IgD-negative memory B cell (primary cell): ENCODE results near the gene STIM2. TPM values are rescaled to one million over a fixed set of nuclear protein-coding genes. Genes with fewer than 3 reads are reported as not detected.
"Not testable (repeated sequence)": the region's sequence is repeated elsewhere in the genome, so short reads cannot be mapped to it uniquely, and the experiment has no call there.

Experiments used
- H3K27ac Mint-ChIP-seq, 3 donors: one replicate each; pipeline ENCODE4 v1.8.0; 2020 to 2022; ENCODE audit warnings: mild to moderate bottlenecking in 3 of 3, mixed read lengths in 3 of 3, moderate library complexity in 1 of 3
- H3K27me3 Mint-ChIP-seq: one replicate; pipeline ENCODE4 v1.8.0; 2021; ENCODE audit warnings: mixed read lengths
- H3K36me3 Mint-ChIP-seq: one replicate; pipeline ENCODE4 v1.8.0; 2020; ENCODE audit warnings: mild to moderate bottlenecking, mixed read lengths
- H3K4me1 Mint-ChIP-seq, 3 donors: one replicate each; pipeline ENCODE4 v1.8.0; 2020 to 2022; ENCODE audit warnings: mixed read lengths in 3 of 3, mild to moderate bottlenecking in 1 of 3
- H3K4me3 Mint-ChIP-seq, 4 donors: one replicate each; pipeline ENCODE4 v1.8.0; 2020 to 2022; ENCODE audit warnings: mild to moderate bottlenecking in 4 of 4, mixed read lengths in 4 of 4, moderate library complexity in 3 of 4
- H3K9me3 Mint-ChIP-seq, 3 donors: one replicate each; pipeline ENCODE4 v1.8.0; 2020 to 2021; ENCODE audit warnings: mixed read lengths in 3 of 3, mild to moderate bottlenecking in 1 of 3
- polyA plus RNA-seq: library from polyadenylated mRNA; unstranded; fragments of 300-500 nt; fragmentation: Illumina TruSeq; gene quantifications from one replicate; pipeline ENCODE4 v1.2.3, GENCODE V29; 2021

The STIM2 gene
- polyA plus RNA-seq, 1 donor from 2014 or later, result 22.4 TPM

GRCh38 chr4:27027428-27027827, 166.8 kb downstream of the STIM2 start:
- Mint-ChIP-seq H3K9me3 (no peaks in the 10 kb centered on the region), H3K27me3 (no peaks in the 10 kb centered on the region), H3K4me3 (no peak overlapping the region), H3K27ac (peak overlapping the region in 1 of 3 donors; percentile 6), H3K4me1 (peaks cover 0 to 4% (median 0%) of the 10 kb centered on the region in 3 donors), H3K36me3 (no peaks in the 10 kb centered on the region)

- not testable (repeated sequence) for H3K36me3 Mint-ChIP-seq, H3K4me1 Mint-ChIP-seq, H3K27me3 Mint-ChIP-seq, H3K4me3 Mint-ChIP-seq, H3K27ac Mint-ChIP-seq
- H3K9me3 Mint-ChIP-seq, result peaks cover 2 to 14% (median 7%) of the 10 kb centered on the region in 3 donors
These were observed 174.5 kb downstream of the STIM2 start for GRCh38 chr4:27035127-27035526.

DNA sequence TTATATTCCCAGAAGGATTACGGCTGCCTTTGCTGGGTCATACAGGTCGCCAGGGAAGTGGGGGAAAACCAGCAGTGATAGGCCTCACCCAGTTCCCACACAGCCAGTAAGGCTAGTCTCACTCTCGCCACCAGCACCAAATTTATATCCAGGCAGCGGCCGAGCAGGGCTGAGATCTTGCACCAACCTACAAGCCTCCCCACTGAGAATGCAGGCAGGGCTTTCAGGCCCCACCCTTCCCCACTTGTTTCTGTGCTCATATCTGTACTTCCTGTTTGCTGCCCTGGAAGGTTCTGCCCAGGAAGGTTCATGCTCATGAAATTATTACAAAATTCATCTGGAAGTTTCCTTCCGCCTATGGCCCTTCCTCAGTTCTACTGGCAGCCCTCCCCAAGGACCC, 179.7 kb downstream of the STIM2 start:
- H3K36me3 Mint-ChIP-seq, result peaks cover 3% of the 10 kb centered on the region
- H3K4me1 Mint-ChIP-seq, result peaks cover 4 to 19% (median 5%) of the 10 kb centered on the region in 3 donors
- H3K4me3 Mint-ChIP-seq, result peak overlapping the region in 1 of 4 donors; percentile 56
- peaks cover 2 to 25% (median 12%) of the 10 kb centered on the region in 3 donors for H3K9me3 Mint-ChIP-seq
- H3K27me3 Mint-ChIP-seq, result peaks cover 8% of the 10 kb centered on the region
- H3K27ac Mint-ChIP-seq, result no peak overlapping the region

GRCh38 chr4:27042411-27042810, 181.8 kb downstream of the STIM2 start:
- H3K36me3 Mint-ChIP-seq, result peaks cover 3% of the 10 kb centered on the region
- H3K4me1 Mint-ChIP-seq, result peaks cover 4 to 19% (median 5%) of the 10 kb centered on the region in 3 donors
- H3K9me3 Mint-ChIP-seq, result peaks cover 0 to 11% (median 5%) of the 10 kb centered on the region in 3 donors
- H3K27me3 Mint-ChIP-seq, result peaks cover 13% of the 10 kb centered on the region
- H3K4me3 Mint-ChIP-seq, result no peak overlapping the region
- no peak overlapping the region for H3K27ac Mint-ChIP-seq

- Mint-ChIP-seq H3K4me1 (peaks cover 4 to 20% (median 6%) of the 10 kb centered on the region in 3 donors), H3K4me3 (peak overlapping the region in 1 of 4 donors; percentile 43), H3K36me3 (peaks cover 3% of the 10 kb centered on the region), H3K9me3 (peaks cover 0 to 11% (median 5%) of the 10 kb centered on the region in 3 donors), H3K27me3 (peaks cover 14% of the 10 kb centered on the region), H3K27ac (no peak overlapping the region)
These were observed 182.6 kb downstream of the STIM2 start for GRCh38 chr4:27043200-27043599.

DNA sequence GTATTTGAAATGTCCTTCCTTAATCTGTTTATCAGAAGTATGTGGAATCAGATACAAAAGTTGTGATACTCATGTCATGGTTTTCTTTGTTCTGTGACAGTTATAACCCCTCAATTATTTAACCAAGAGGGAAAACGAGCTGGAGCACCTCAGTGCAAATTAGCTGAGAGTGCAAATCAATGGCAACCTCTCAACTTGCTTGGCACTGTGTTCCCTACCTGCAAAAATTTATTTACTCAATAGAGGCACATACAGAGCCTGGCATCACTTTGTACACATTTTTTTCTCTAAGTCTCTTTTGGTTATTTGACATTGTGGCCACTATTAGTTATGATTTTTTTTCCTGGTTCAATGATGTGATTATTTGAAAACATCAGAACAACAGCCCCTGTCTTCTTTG, 186.2 kb downstream of the STIM2 start:
- Mint-ChIP-seq H3K27me3 (peaks cover 28% of the 10 kb centered on the region), H3K27ac (no peak overlapping the region), H3K36me3 (no peaks in the 10 kb centered on the region), H3K4me3 (no peak overlapping the region), H3K9me3 (peaks cover 0 to 11% (median 5%) of the 10 kb centered on the region in 3 donors), H3K4me1 (peaks cover 0 to 6% (median 4%) of the 10 kb centered on the region in 3 donors)

DNA sequence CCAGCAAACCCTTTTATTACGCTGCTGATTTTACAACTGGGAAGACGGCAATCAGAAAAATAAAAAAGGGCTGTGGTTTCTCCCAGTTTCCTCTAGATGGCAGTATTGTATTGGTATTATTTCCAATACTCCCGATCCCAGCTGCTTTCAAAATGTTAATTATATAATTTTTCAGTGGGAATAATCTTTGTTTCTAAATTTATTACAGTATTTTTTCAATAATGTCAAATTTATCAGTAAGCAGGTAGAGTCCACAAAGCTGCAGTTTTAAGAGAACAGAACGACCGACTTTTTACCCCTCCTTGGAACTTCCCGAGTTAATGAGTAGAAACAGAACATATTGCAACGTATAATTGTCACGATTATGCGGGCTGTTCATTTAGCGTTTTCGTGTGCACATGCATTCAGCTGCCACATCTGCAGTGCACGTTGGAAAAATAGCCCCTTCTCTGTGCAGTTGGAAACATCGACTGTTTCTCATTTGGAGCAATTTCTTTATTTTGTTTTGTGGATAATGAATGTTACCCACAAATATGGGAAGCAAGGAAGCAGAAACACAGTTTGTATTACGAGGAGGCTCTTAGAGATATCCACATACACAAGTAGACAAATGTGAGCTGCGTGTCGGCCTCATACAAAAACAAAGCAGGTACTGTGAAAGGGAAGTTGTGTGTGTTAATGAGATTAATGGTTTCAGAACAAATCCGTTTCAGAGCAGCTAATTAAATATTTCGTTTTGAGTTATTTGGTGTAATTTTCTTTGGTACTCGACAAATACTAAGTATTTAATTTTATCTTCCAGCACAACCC, 188.0 kb downstream of the STIM2 start:
- peaks cover 0 to 6% (median 4%) of the 10 kb centered on the region in 3 donors for H3K4me1 Mint-ChIP-seq
- no peaks in the 10 kb centered on the region for H3K36me3 Mint-ChIP-seq
- peak overlapping the region in 1 of 3 donors; percentile 25 for H3K27ac Mint-ChIP-seq
- peaks cover 30% of the 10 kb centered on the region for H3K27me3 Mint-ChIP-seq
- peaks cover 0 to 11% (median 5%) of the 10 kb centered on the region in 3 donors for H3K9me3 Mint-ChIP-seq
- H3K4me3 Mint-ChIP-seq, result peak overlapping the region in 2 of 4 donors; percentile 46 to 47

- Mint-ChIP-seq H3K36me3 (no peaks in the 10 kb centered on the region), H3K27ac (peak overlapping the region in 1 of 3 donors; percentile 25), H3K9me3 (peaks cover 0 to 4% (median 3%) of the 10 kb centered on the region in 3 donors), H3K27me3 (peaks cover 26% of the 10 kb centered on the region), H3K4me3 (no peak overlapping the region), H3K4me1 (peaks cover 0 to 6% (median 4%) of the 10 kb centered on the region in 3 donors)
These were observed 188.7 kb downstream of the STIM2 start for GRCh38 chr4:27049239-27049829.

DNA sequence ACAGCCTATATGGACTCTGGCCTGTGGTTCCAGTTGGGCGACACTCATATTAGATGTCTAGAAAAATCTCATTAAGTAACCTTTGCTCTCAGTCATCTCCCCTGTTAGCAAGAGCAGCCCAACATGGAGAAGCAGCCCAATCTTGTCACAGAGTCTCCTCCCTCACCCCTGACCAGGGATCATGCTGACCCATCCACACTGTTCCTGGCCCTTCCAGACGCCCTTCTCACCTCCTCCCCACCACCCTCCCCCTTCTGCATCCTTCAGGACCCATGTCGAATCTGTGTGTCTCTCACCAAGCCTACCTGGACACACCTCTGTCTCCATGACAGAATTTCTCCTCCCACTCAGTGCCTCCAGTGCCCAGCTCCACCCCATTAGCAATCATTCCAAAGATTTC, 190.1 kb downstream of the STIM2 start:
- Mint-ChIP-seq H3K27me3 (peaks cover 19% of the 10 kb centered on the region), H3K4me3 (no peak overlapping the region), H3K4me1 (peaks cover 0 to 6% (median 4%) of the 10 kb centered on the region in 3 donors), H3K36me3 (no peaks in the 10 kb centered on the region), H3K27ac (no peak overlapping the region), H3K9me3 (no peaks in the 10 kb centered on the region)

DNA sequence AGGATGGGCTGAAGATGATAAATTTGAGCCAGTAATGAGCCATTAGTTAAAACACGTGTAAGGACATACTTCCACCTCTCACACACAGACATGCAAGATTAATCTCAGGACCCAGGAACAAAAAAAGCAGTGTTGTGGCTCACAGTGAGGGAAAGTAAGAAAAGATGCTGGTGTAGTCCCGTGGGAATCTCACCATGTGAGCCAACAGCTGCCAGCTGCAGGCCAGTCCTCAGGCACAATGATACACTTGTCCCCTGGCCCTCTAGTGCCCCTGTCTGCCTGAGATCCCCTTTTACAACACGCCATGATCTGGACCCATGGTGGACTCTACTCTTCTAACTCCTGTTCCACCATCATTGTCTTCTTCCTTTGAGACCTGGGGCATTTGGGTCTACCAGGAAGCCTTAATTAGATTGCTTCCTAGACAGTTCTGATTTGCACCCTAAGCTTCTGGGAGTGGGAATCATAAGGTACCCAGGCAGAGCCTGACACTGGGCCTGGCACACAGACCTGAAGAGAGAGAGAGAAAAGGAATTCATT, 194.7 kb downstream of the STIM2 start:
- Mint-ChIP-seq H3K4me1 (no peaks in the 10 kb centered on the region), H3K27me3 (peaks cover 13% of the 10 kb centered on the region), H3K9me3 (peaks cover 0 to 1% (median 0%) of the 10 kb centered on the region in 3 donors), H3K36me3 (no peaks in the 10 kb centered on the region), H3K4me3 (no peak overlapping the region), H3K27ac (no peak overlapping the region)

DNA sequence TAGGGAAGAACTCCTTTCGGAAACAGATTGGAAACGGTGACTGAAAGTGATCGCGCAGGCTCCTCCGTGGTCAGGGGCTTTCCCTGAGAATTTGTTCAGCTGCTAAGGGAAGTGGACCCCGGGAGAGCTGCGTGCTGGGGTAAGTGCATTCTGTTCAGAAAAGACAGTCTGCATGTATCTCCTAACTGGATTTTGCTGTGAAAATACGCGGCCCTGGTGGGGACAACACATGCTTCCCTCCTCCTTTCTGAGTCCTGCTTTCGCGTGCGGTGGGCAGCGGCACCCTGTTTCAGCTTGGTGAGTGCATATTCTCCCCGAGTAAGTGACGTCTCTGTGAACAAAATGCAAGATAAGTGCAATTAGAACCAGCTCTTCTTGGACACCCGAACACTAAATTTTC, 195.6 kb downstream of the STIM2 start:
- Mint-ChIP-seq H3K27me3 (peaks cover 9% of the 10 kb centered on the region), H3K4me1 (no peaks in the 10 kb centered on the region), H3K9me3 (peaks cover 0 to 1% (median 0%) of the 10 kb centered on the region in 3 donors), H3K4me3 (no peak overlapping the region), H3K27ac (no peak overlapping the region), H3K36me3 (no peaks in the 10 kb centered on the region)

DNA sequence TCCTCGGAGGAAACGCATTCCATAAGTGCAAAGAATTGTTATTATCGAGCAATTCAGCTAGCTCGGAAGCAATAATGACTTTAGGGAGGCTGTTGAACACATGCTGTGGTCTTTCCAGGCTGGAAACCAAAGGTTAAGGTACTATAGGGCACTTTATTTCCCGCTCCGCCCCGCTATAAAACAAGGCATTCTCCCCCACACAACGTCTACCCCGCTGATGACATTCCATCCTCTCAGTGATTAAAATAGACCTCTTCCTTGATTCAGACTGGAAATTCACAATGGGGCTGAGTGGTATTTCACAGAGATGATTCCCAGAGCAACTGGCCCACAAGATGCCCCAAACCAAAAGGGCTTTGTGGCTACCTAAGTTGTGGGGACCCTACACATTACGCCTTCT, 196.4 kb downstream of the STIM2 start:
- H3K4me1 Mint-ChIP-seq, result no peaks in the 10 kb centered on the region
- no peak overlapping the region for H3K27ac Mint-ChIP-seq
- H3K9me3 Mint-ChIP-seq, result peaks cover 0 to 1% (median 0%) of the 10 kb centered on the region in 3 donors
- peaks cover 6% of the 10 kb centered on the region for H3K27me3 Mint-ChIP-seq
- no peaks in the 10 kb centered on the region for H3K36me3 Mint-ChIP-seq
- no peak overlapping the region for H3K4me3 Mint-ChIP-seq

DNA sequence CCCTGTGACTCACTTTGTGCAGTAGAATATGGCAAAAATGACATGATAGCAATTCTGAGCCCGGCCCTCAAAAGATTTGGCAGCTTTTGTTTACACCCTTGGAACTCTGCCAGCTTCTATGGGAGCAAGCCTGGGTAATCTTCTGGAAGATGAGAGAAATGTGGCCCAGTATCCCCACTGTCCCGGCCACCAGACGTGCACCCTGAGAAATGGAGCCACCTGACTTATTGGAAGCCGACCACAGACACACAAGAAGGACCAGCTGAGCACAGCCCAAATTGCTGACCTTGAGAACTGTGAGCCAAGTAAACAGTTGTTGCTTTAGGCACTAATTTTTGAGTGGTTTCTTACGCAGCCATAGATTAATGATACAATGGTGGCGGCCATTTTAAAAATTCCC, 197.0 kb downstream of the STIM2 start:
- Mint-ChIP-seq H3K27ac (no peak overlapping the region), H3K9me3 (peaks cover 0 to 1% (median 0%) of the 10 kb centered on the region in 3 donors), H3K27me3 (peaks cover 10% of the 10 kb centered on the region), H3K4me1 (no peaks in the 10 kb centered on the region), H3K36me3 (no peaks in the 10 kb centered on the region), H3K4me3 (no peak overlapping the region)

DNA sequence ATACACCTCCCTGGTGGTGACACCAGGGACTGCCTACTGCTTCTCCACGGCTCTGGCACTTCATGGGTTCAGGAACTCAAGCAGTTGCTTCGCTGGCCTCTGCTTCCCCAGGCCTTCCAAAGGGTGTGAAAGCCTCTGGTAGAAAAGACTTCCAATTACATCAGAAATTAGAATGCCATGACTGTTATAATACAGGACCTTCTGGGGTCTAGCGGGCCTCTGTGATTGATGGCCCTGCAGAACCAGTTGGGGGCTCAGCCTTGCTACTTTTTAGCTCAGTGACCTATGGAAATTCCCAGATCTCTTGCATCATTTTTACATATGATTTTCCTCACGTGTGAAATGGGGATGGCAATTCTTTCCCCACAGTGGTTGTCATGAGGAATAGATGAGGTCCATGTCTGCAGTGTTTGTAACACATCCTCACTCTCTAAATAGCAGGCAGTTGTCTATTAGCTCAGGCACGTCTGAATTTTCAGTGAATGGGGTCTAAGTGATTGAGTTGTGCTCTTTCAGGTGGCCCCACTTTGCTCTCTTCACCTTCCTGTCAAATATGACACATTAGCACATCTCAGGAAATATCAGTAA, 198.3 kb downstream of the STIM2 start:
- Mint-ChIP-seq H3K27ac (no peak overlapping the region), H3K27me3 (peaks cover 9% of the 10 kb centered on the region), H3K36me3 (no peaks in the 10 kb centered on the region), H3K4me1 (no peaks in the 10 kb centered on the region), H3K4me3 (no peak overlapping the region), H3K9me3 (peaks cover 0 to 1% (median 0%) of the 10 kb centered on the region in 3 donors)

DNA sequence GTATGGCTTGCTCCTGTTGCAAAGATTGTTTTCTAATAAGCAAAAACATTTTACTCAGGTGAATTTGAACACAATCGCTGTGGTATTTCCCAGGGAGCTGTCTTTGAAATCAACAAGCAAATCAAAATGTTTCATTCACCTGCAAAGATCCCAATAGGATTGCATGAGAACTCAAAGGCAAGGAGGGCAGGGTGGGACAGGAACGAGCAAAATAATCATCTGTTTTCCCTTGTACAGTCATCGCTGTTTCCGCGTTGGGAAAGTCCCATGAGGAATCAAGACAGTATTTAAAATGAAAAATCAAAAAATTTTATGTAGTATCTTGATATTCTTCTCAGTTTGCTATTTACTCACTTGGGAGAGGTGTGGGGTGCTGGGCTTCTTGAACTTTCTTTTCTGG, 198.8 kb downstream of the STIM2 start:
- Mint-ChIP-seq H3K4me1 (no peaks in the 10 kb centered on the region), H3K9me3 (peaks cover 0 to 1% (median 0%) of the 10 kb centered on the region in 3 donors), H3K36me3 (no peaks in the 10 kb centered on the region), H3K27me3 (peaks cover 9% of the 10 kb centered on the region), H3K27ac (no peak overlapping the region), H3K4me3 (no peak overlapping the region)
